ENCODE results near the gene TBCEL. TPM values are rescaled to one million over a fixed set of nuclear protein-coding genes. Genes with fewer than 3 reads are reported as not detected.
"Not testable (repeated sequence)": the region's sequence is repeated elsewhere in the genome, so short reads cannot be mapped to it uniquely, and the experiment has no call there.

Gene TBCEL
- total and polyA plus RNA-seq, 4 experiments from 2014 or later: 3.7 to 22.6 (median 13.2) TPM

- Histone ChIP-seq H3K9me3 (ENCODE audit: control insufficient read depth in 1 of 2, low read length in 2 of 2) (no peaks in the 10 kb centered on the region), H3K36me3 (ENCODE audit: insufficient read depth, low read length) (no peaks in the 10 kb centered on the region), H3K4me3 (ENCODE audit: low read length in 2 of 2) (no peak overlapping the region), H3K4me1 (ENCODE audit: insufficient read depth, low read length) (no peaks in the 10 kb centered on the region), H3K27me3 (ENCODE audit: insufficient read depth, low read length) (peaks cover 3% of the 10 kb centered on the region), H3K27ac (ENCODE audit: low read depth, low read length) (no peak overlapping the region)
- no peak for DNase-seq
- POLR2A ChIA-PET (ENCODE audit: partially characterized antibody): no interaction called here
- H3K36me3 Mint-ChIP-seq: no peaks in the 10 kb centered on the region
- H3K27me3 Mint-ChIP-seq: peaks cover 17 to 29% of the 10 kb centered on the region in 2 donors
- H3K9me3 Mint-ChIP-seq: peaks cover 0 to 11% (median 1%) of the 10 kb centered on the region in 8 donors
- no peak overlapping the region for H3K27ac Mint-ChIP-seq
- H3K4me1 Mint-ChIP-seq: no peaks in the 10 kb centered on the region
- no peak overlapping the region for H3K4me3 Mint-ChIP-seq
- intact Hi-C loops (cut with micrococcal nuclease): no loop called here
- CTCF ChIA-PET (ENCODE audit: partially characterized antibody): no interaction called here
Measured at GRCh38 chr11:121006922-121007321, 17.0 kb upstream of the TBCEL start.

DNA sequence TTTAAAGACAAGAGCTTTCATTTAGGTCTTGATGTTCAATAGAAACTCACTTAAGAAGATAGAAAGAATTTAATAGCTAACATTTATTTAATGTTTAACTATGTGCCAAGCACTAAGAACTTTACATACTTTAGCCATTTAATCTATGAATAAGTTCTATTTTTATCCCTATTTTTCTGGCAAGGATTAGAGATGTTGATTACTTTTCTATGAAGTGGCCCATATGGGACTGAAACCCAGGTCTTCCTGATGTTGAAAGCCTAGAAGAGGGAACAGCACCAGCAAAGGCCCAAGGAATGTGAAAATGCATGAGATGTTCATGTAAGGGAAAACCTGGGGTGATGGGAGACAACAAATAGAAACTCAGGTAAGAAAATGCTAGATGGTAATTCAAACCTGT lies 15.4 kb upstream of the TBCEL start:
- ChIA-PET POLR2A (ENCODE audit: partially characterized antibody) (no interaction called here), CTCF (ENCODE audit: partially characterized antibody) (interaction anchor here (0.9 kb wide), 1 partner anchor 10 kb away, joined by 3 read pairs; no protein-coding TSS in a partner anchor)
- no peak for DNase-seq
- Histone ChIP-seq H3K4me3 (ENCODE audit: low read length in 2 of 2) (no peak overlapping the region), H3K27me3 (ENCODE audit: insufficient read depth, low read length) (peaks cover 3% of the 10 kb centered on the region), H3K36me3 (ENCODE audit: insufficient read depth, low read length) (no peaks in the 10 kb centered on the region), H3K9me3 (ENCODE audit: control insufficient read depth in 1 of 2, low read length in 2 of 2) (no peaks in the 10 kb centered on the region), H3K27ac (ENCODE audit: low read depth, low read length) (no peak overlapping the region), H3K4me1 (ENCODE audit: insufficient read depth, low read length) (no peaks in the 10 kb centered on the region)
- Mint-ChIP-seq H3K27me3 (peaks cover 19 to 32% of the 10 kb centered on the region in 2 donors), H3K9me3 (peaks cover 0 to 11% (median 1%) of the 10 kb centered on the region in 8 donors), H3K36me3 (no peaks in the 10 kb centered on the region), H3K27ac (no peak overlapping the region), H3K4me1 (no peaks in the 10 kb centered on the region), H3K4me3 (no peak overlapping the region)
- intact Hi-C loops (cut with micrococcal nuclease): no loop called here

DNA sequence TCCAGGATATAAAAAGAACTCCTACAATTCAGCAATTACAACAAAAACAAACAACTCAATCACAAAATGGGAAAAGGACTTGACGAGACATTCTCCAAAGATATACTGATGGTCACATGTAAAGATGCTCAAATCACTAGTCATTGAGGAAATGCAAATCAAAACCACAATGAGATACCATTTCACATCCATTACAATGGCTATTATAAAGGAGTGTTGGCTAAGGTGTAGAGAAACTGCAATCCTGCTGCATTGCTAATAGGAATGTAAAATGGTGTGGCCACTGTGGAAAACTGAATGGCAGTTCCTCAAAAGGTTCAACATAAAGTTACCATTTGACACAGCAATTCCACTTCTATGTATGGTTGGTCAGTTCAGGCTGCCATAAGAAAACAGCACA lies 11.8 kb upstream of the TBCEL start:
- POLR2A ChIA-PET (ENCODE audit: partially characterized antibody): no interaction called here
- H3K36me3 Mint-ChIP-seq: no peaks in the 10 kb centered on the region
- CTCF ChIA-PET (ENCODE audit: partially characterized antibody): no interaction called here
- DNase-seq: no peak
- H3K9me3 Mint-ChIP-seq: peaks cover 0 to 2% (median 0%) of the 10 kb centered on the region in 8 donors
- no peaks in the 10 kb centered on the region for H3K36me3 ChIP-seq (ENCODE audit: insufficient read depth, low read length)
- H3K27ac ChIP-seq (ENCODE audit: low read depth, low read length): no peak overlapping the region
- H3K27me3 Mint-ChIP-seq: peaks cover 10 to 26% of the 10 kb centered on the region in 2 donors
- peaks cover 3% of the 10 kb centered on the region for H3K27me3 ChIP-seq (ENCODE audit: insufficient read depth, low read length)
- H3K4me1 ChIP-seq (ENCODE audit: insufficient read depth, low read length): no peaks in the 10 kb centered on the region
- no peak overlapping the region for H3K4me3 ChIP-seq (ENCODE audit: low read length in 2 of 2)
- H3K9me3 ChIP-seq (ENCODE audit: control insufficient read depth in 1 of 2, low read length in 2 of 2): no peaks in the 10 kb centered on the region
- H3K4me3 Mint-ChIP-seq: no peak overlapping the region
- H3K4me1 Mint-ChIP-seq: no peaks in the 10 kb centered on the region
- no peak overlapping the region for H3K27ac Mint-ChIP-seq
- intact Hi-C loops (cut with micrococcal nuclease): no loop called here

DNA sequence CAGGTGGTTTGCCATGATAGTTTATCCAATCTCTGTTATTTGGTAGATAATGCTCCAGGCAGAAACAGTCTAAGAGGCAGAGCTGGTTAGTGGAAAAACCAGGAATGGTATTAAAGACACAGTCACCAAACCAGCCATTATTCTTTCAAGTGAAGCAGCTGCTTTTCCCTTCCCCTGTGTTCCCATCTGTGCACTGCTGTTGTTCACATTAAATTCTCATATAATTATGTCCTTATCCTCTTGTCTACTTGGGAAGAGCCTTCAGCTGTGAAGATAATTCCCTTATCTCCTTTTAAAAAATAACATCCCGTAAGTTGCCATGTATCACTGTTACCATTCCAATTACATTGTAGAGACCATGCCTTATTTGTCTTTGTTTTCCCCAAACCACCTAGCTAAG lies 5.2 kb upstream of the TBCEL start:
- H3K36me3 Mint-ChIP-seq: no peaks in the 10 kb centered on the region
- Histone ChIP-seq H3K27ac (ENCODE audit: low read depth, low read length) (no peak overlapping the region), H3K27me3 (ENCODE audit: insufficient read depth, low read length) (no peaks in the 10 kb centered on the region), H3K4me3 (ENCODE audit: low read length in 2 of 2) (no peak overlapping the region), H3K36me3 (ENCODE audit: insufficient read depth, low read length) (no peaks in the 10 kb centered on the region), H3K9me3 (ENCODE audit: control insufficient read depth in 1 of 2, low read length in 2 of 2) (no peaks in the 10 kb centered on the region), H3K4me1 (ENCODE audit: insufficient read depth, low read length) (peaks cover 4% of the 10 kb centered on the region)
- intact Hi-C loops (cut with micrococcal nuclease): no loop called here
- peaks cover 3 to 8% (median 4%) of the 10 kb centered on the region in 4 donors for H3K4me1 Mint-ChIP-seq
- no peaks in the 10 kb centered on the region for H3K9me3 Mint-ChIP-seq
- no peak overlapping the region for H3K27ac Mint-ChIP-seq
- H3K4me3 Mint-ChIP-seq: no peak overlapping the region
- peaks cover 2 to 8% of the 10 kb centered on the region in 2 donors for H3K27me3 Mint-ChIP-seq
- CTCF ChIA-PET (ENCODE audit: partially characterized antibody): interaction anchor here (1.4 kb wide), 1 partner anchor 10 kb away, joined by 3 read pairs; no protein-coding TSS in a partner anchor
- POLR2A ChIA-PET (ENCODE audit: partially characterized antibody): no interaction called here
- no peak for DNase-seq

DNA sequence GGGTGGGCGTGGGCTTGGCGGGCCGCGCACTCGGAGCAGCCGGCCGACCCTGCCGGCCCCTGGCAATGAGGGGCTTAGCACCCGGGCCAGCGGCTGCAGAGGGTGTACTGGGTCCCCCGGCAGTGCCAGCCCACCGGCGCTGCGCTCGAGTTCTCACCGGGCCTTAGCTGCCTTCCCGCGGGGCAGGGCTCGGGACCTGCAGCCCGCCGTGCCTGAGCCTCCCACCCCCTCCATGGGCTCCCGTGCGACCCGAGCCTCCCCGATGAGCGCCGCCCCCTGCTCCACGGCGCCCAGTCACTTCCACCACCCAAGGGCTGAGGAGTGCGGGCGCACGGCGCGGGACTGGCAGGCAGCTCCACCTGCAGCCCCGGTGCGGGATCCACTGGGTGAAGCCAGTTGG lies 2.2 kb upstream of the TBCEL start:
- H3K4me3 Mint-ChIP-seq; H3K27me3 ChIP-seq (ENCODE audit: insufficient read depth, low read length); H3K27ac ChIP-seq (ENCODE audit: low read depth, low read length); DNase-seq; H3K9me3 Mint-ChIP-seq; intact Hi-C loops (cut with micrococcal nuclease); CTCF ChIA-PET (ENCODE audit: partially characterized antibody); H3K36me3 Mint-ChIP-seq; H3K4me3 ChIP-seq (ENCODE audit: low read length in 2 of 2); H3K27me3 Mint-ChIP-seq; H3K36me3 ChIP-seq (ENCODE audit: insufficient read depth, low read length); POLR2A ChIA-PET (ENCODE audit: partially characterized antibody); H3K9me3 ChIP-seq (ENCODE audit: control insufficient read depth in 1 of 2, low read length in 2 of 2); H3K27ac Mint-ChIP-seq: not testable (repeated sequence)
- H3K4me1 Mint-ChIP-seq: peaks cover 19 to 28% (median 21%) of the 10 kb centered on the region in 4 donors
- H3K4me1 ChIP-seq (ENCODE audit: insufficient read depth, low read length): peaks cover 18% of the 10 kb centered on the region

- no peaks in the 10 kb centered on the region for H3K9me3 ChIP-seq (ENCODE audit: control insufficient read depth in 1 of 2, low read length in 2 of 2)
- no peaks in the 10 kb centered on the region for H3K27me3 ChIP-seq (ENCODE audit: insufficient read depth, low read length)
- no peak overlapping the region for H3K27ac ChIP-seq (ENCODE audit: low read depth, low read length)
- peaks cover 21% of the 10 kb centered on the region for H3K4me1 ChIP-seq (ENCODE audit: insufficient read depth, low read length)
- ChIA-PET CTCF (ENCODE audit: partially characterized antibody) (no interaction called here), POLR2A (ENCODE audit: partially characterized antibody) (no interaction called here)
- Mint-ChIP-seq H3K27me3 (peaks cover 2% of the 10 kb centered on the region in 2 donors), H3K27ac (peak overlapping the region in 6 of 7 donors; percentile 22 to 92 (median 69)), H3K4me3 (peak overlapping the region; percentile 74 to 93 (median 88)), H3K9me3 (no peaks in the 10 kb centered on the region), H3K36me3 (no peaks in the 10 kb centered on the region), H3K4me1 (peaks cover 25 to 40% (median 33%) of the 10 kb centered on the region in 4 donors)
- H3K36me3 ChIP-seq (ENCODE audit: insufficient read depth, low read length): no peaks in the 10 kb centered on the region
- no peak for DNase-seq
- peak overlapping the region in 1 of 2 donors; percentile 67 for H3K4me3 ChIP-seq (ENCODE audit: low read length in 2 of 2)
- intact Hi-C loops (cut with micrococcal nuclease): no loop called here
Measured at GRCh38 chr11:121024989-121025388, 1.1 kb downstream of the TBCEL start.

DNA sequence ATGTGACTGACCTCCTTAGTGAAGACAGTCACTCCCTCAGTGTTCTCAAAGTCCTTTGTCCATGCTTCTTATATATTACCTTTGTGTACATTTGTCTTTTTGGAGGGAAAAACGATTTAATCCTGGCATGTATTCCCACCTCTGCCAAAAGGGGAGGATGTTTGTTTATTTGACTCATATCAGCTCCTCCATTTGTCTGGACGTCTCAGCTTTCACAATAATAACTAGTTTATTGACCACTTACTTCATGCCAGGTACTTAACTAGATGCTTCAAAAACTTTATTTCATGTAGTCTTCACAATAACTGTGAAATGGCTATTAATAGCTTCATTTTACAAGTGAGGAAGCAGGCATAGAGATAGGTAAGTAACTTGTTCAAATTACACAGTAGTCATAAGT lies 5.3 kb downstream of the TBCEL start:
- H3K4me1 ChIP-seq (ENCODE audit: insufficient read depth, low read length): peaks cover 21% of the 10 kb centered on the region
- H3K4me3 Mint-ChIP-seq: no peak overlapping the region
- no peaks in the 10 kb centered on the region for H3K27me3 Mint-ChIP-seq
- intact Hi-C loops (cut with micrococcal nuclease): no loop called here
- no peaks in the 10 kb centered on the region for H3K9me3 Mint-ChIP-seq
- H3K9me3 ChIP-seq (ENCODE audit: control insufficient read depth in 1 of 2, low read length in 2 of 2): no peaks in the 10 kb centered on the region
- no peaks in the 10 kb centered on the region for H3K27me3 ChIP-seq (ENCODE audit: insufficient read depth, low read length)
- POLR2A ChIA-PET (ENCODE audit: partially characterized antibody): no interaction called here
- H3K4me3 ChIP-seq (ENCODE audit: low read length in 2 of 2): no peak overlapping the region
- H3K27ac ChIP-seq (ENCODE audit: low read depth, low read length): no peak overlapping the region
- no peak overlapping the region for H3K27ac Mint-ChIP-seq
- DNase-seq: no peak
- H3K36me3 Mint-ChIP-seq: peaks cover 0 to 4% of the 10 kb centered on the region in 2 donors
- no peaks in the 10 kb centered on the region for H3K36me3 ChIP-seq (ENCODE audit: insufficient read depth, low read length)
- peaks cover 24 to 37% (median 31%) of the 10 kb centered on the region in 4 donors for H3K4me1 Mint-ChIP-seq
- CTCF ChIA-PET (ENCODE audit: partially characterized antibody): no interaction called here

All from CD4-positive, alpha-beta memory T cell (primary cell).